Dendritic cell treated with granulocyte-macrophage colony-stimulating factor and Interleukin-4, amounts not matched to agents 40 ng/mL and 50 ng/mL, for 4 days (primary cell): ENCODE data around the gene LDB2.

Experiments used
- H3K27ac Mint-ChIP-seq: one replicate; pipeline ENCODE4 v1.8.0; 2022; ENCODE audit warnings: mild to moderate bottlenecking, mixed read lengths
- H3K27me3 Mint-ChIP-seq: one replicate; pipeline ENCODE4 v1.8.0; 2022; ENCODE audit warnings: mild to moderate bottlenecking, mixed read lengths
- H3K36me3 Mint-ChIP-seq: one replicate; pipeline ENCODE4 v1.8.0; 2022; ENCODE audit warnings: low read depth, mixed read lengths
- H3K4me1 Mint-ChIP-seq: one replicate; pipeline ENCODE4 v1.8.0; 2022; ENCODE audit warnings: low read depth, mixed read lengths
- H3K4me3 Mint-ChIP-seq: one replicate; pipeline ENCODE4 v1.8.0; 2022; ENCODE audit warnings: mild to moderate bottlenecking, moderate library complexity, mixed read lengths
- H3K9me3 Mint-ChIP-seq: one replicate; pipeline ENCODE4 v1.8.0; 2022; ENCODE audit warnings: mixed read lengths
- intact Hi-C: fragments of 100-400 bp; cut with micrococcal nuclease; formaldehyde crosslinking; loops from one replicate; pipeline ENCODE4 v1.15.0; 2022

The LDB2 gene

GRCh38 chr4:16732741-16733140, 165.7 kb downstream of the LDB2 start:
- H3K36me3 Mint-ChIP-seq = no peaks in the 10 kb centered on the region
- no peak overlapping the region for H3K27ac Mint-ChIP-seq
- intact Hi-C loops = no loop called here
- H3K4me1 Mint-ChIP-seq = no peaks in the 10 kb centered on the region
- no peaks in the 10 kb centered on the region for H3K27me3 Mint-ChIP-seq
- H3K9me3 Mint-ChIP-seq = no peaks in the 10 kb centered on the region
- H3K4me3 Mint-ChIP-seq = no peak overlapping the region

- no peaks in the 10 kb centered on the region for H3K27me3 Mint-ChIP-seq
- no peaks in the 10 kb centered on the region for H3K9me3 Mint-ChIP-seq
- H3K4me1 Mint-ChIP-seq = no peaks in the 10 kb centered on the region
- H3K4me3 Mint-ChIP-seq = no peak overlapping the region
- intact Hi-C loops = no loop called here
- no peak overlapping the region for H3K27ac Mint-ChIP-seq
- no peaks in the 10 kb centered on the region for H3K36me3 Mint-ChIP-seq
Observed at GRCh38 chr4:16731776-16732380, 166.6 kb downstream of the LDB2 start.

GRCh38 chr4:16730522-16731205, 167.8 kb downstream of the LDB2 start:
- Mint-ChIP-seq H3K4me3 (no peak overlapping the region), H3K9me3 (peaks cover 2% of the 10 kb centered on the region), H3K27ac (no peak overlapping the region), H3K4me1 (no peaks in the 10 kb centered on the region), H3K27me3 (no peaks in the 10 kb centered on the region), H3K36me3 (no peaks in the 10 kb centered on the region)
- intact Hi-C loops = no loop called here

GRCh38 chr4:16729336-16729735, 169.1 kb downstream of the LDB2 start:
- intact Hi-C loops = no loop called here
- Mint-ChIP-seq H3K27me3 (no peaks in the 10 kb centered on the region), H3K36me3 (no peaks in the 10 kb centered on the region), H3K27ac (no peak overlapping the region), H3K4me3 (no peak overlapping the region), H3K9me3 (peaks cover 9% of the 10 kb centered on the region), H3K4me1 (no peaks in the 10 kb centered on the region)

GRCh38 chr4:16728849-16729248, 169.6 kb downstream of the LDB2 start:
- intact Hi-C loops = no loop called here
- Mint-ChIP-seq H3K9me3 (peaks cover 9% of the 10 kb centered on the region), H3K4me1 (no peaks in the 10 kb centered on the region), H3K27me3 (no peaks in the 10 kb centered on the region), H3K27ac (no peak overlapping the region), H3K36me3 (no peaks in the 10 kb centered on the region), H3K4me3 (no peak overlapping the region)

- H3K9me3 Mint-ChIP-seq = peaks cover 13% of the 10 kb centered on the region
- no peaks in the 10 kb centered on the region for H3K4me1 Mint-ChIP-seq
- intact Hi-C loops = no loop called here
- H3K36me3 Mint-ChIP-seq = no peaks in the 10 kb centered on the region
- no peaks in the 10 kb centered on the region for H3K27me3 Mint-ChIP-seq
- H3K4me3 Mint-ChIP-seq = no peak overlapping the region
- H3K27ac Mint-ChIP-seq = no peak overlapping the region
Observed at GRCh38 chr4:16728111-16728510, 170.3 kb downstream of the LDB2 start.

- no peaks in the 10 kb centered on the region for H3K36me3 Mint-ChIP-seq
- peaks cover 17% of the 10 kb centered on the region for H3K9me3 Mint-ChIP-seq
- no peaks in the 10 kb centered on the region for H3K4me1 Mint-ChIP-seq
- no peaks in the 10 kb centered on the region for H3K27me3 Mint-ChIP-seq
- intact Hi-C loops = no loop called here
- no peak overlapping the region for H3K27ac Mint-ChIP-seq
- H3K4me3 Mint-ChIP-seq = no peak overlapping the region
Observed at GRCh38 chr4:16727218-16727617, 171.2 kb downstream of the LDB2 start.

- intact Hi-C loops = no loop called here
- Mint-ChIP-seq H3K36me3 (no peaks in the 10 kb centered on the region), H3K27ac (no peak overlapping the region), H3K4me3 (no peak overlapping the region), H3K27me3 (no peaks in the 10 kb centered on the region), H3K4me1 (no peaks in the 10 kb centered on the region), H3K9me3 (peaks cover 17% of the 10 kb centered on the region)
Observed at GRCh38 chr4:16726368-16727050, 171.9 kb downstream of the LDB2 start.

- H3K4me3 Mint-ChIP-seq = no peak overlapping the region
- no peaks in the 10 kb centered on the region for H3K36me3 Mint-ChIP-seq
- H3K27me3 Mint-ChIP-seq = no peaks in the 10 kb centered on the region
- H3K9me3 Mint-ChIP-seq = peaks cover 17% of the 10 kb centered on the region
- no peaks in the 10 kb centered on the region for H3K4me1 Mint-ChIP-seq
- no peak overlapping the region for H3K27ac Mint-ChIP-seq
- intact Hi-C loops = no loop called here
Observed at GRCh38 chr4:16725252-16725651, 173.2 kb downstream of the LDB2 start.

- Mint-ChIP-seq H3K27me3 (no peaks in the 10 kb centered on the region), H3K4me1 (no peaks in the 10 kb centered on the region), H3K4me3 (no peak overlapping the region), H3K36me3 (no peaks in the 10 kb centered on the region), H3K27ac (no peak overlapping the region), H3K9me3 (peaks cover 17% of the 10 kb centered on the region)
- intact Hi-C loops = no loop called here
Observed at GRCh38 chr4:16722416-16722815, 176.0 kb downstream of the LDB2 start.

GRCh38 chr4:16721613-16722291, 176.7 kb downstream of the LDB2 start:
- no peaks in the 10 kb centered on the region for H3K4me1 Mint-ChIP-seq
- H3K4me3 Mint-ChIP-seq = no peak overlapping the region
- no peaks in the 10 kb centered on the region for H3K36me3 Mint-ChIP-seq
- intact Hi-C loops = no loop called here
- no peaks in the 10 kb centered on the region for H3K27me3 Mint-ChIP-seq
- no peak overlapping the region for H3K27ac Mint-ChIP-seq
- H3K9me3 Mint-ChIP-seq = peaks cover 17% of the 10 kb centered on the region

- no peaks in the 10 kb centered on the region for H3K27me3 Mint-ChIP-seq
- no peak overlapping the region for H3K4me3 Mint-ChIP-seq
- peaks cover 16% of the 10 kb centered on the region for H3K9me3 Mint-ChIP-seq
- no peak overlapping the region for H3K27ac Mint-ChIP-seq
- H3K36me3 Mint-ChIP-seq = no peaks in the 10 kb centered on the region
- intact Hi-C loops = no loop called here
- H3K4me1 Mint-ChIP-seq = no peaks in the 10 kb centered on the region
Observed at GRCh38 chr4:16720761-16721160, 177.7 kb downstream of the LDB2 start.

- H3K4me1 Mint-ChIP-seq = no peaks in the 10 kb centered on the region
- no peaks in the 10 kb centered on the region for H3K36me3 Mint-ChIP-seq
- intact Hi-C loops = no loop called here
- no peaks in the 10 kb centered on the region for H3K9me3 Mint-ChIP-seq
- H3K27ac Mint-ChIP-seq = no peak overlapping the region
- H3K4me3 Mint-ChIP-seq = no peak overlapping the region
- no peaks in the 10 kb centered on the region for H3K27me3 Mint-ChIP-seq
Observed at GRCh38 chr4:16717266-16717970, 181.0 kb downstream of the LDB2 start.

GRCh38 chr4:16715482-16715881, 183.0 kb downstream of the LDB2 start:
- Mint-ChIP-seq H3K36me3 (no peaks in the 10 kb centered on the region), H3K4me3 (no peak overlapping the region), H3K4me1 (no peaks in the 10 kb centered on the region), H3K27me3 (no peaks in the 10 kb centered on the region), H3K27ac (no peak overlapping the region), H3K9me3 (no peaks in the 10 kb centered on the region)
- intact Hi-C loops = no loop called here
